GM23248 (cell line): ENCODE measurements around the gene MEG3.

Experiments used
- EZH2 ChIP-seq: fragments of 200-600 bp; sonication (generic); IDR thresholded peaks from 2 replicates; pipeline ENCODE4 v1.6.1; 2018; ENCODE audit warnings: antibody characterized with exemption, mild to moderate bottlenecking; ENCODE audit not compliant: insufficient read depth, poor library complexity, severe bottlenecking
- EZH2phosphoT487 ChIP-seq: fragments of 200-600 bp; sonication (generic); IDR thresholded peaks from 2 replicates; pipeline ENCODE4 v1.6.1; 2018; ENCODE audit warnings: antibody characterized with exemption, moderate library complexity, mild to moderate bottlenecking, low read depth; ENCODE audit not compliant: insufficient read depth

DNA sequence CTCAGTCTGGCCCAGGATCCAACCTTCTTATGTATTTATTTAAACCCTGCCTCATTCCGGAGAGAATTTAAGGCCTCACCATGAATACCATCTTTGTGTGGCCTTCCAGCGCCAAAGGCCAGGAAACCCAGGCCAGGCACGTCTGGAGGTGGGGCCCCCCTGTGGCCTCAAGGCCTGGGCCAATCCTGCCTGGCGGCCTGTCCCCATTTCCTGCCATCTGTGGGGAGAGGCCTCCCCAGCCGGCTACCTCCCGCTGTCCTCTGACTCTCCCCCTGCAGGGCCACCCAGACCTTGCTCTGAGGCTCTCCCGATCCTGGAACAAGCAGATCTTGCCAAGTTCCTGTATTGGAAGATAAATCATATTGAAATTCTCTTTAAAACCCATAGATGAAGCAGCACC is 37.4 kb upstream of the MEG3 start:
- TF ChIP-seq EZH2: no peak
- no peak for TF ChIP-seq EZH2phosphoT487
